ENCODE measurements around the gene HS6ST3.

GRCh38 chr13:96403241-96403640 lies 313.3 kb downstream of the HS6ST3 start:
- TF ChIP-seq POLR2A (IDR thresholded peaks at IDR 0.05), result no peak
- TF ChIP-seq CTCF (IDR thresholded peaks at IDR 0.05), result no peak
- no peak for TF ChIP-seq EP300 (IDR thresholded peaks at IDR 0.05)
- TF ChIP-seq POLR2AphosphoS5 (IDR thresholded peaks at IDR 0.05), result no peak

Measured in sigmoid colon (tissue), 4 donors.